Fibroblast of villous mesenchyme (primary cell): ENCODE data around the gene PTPN22. TPM values are rescaled to one million over a fixed set of nuclear protein-coding genes. Genes with fewer than 3 reads are reported as not detected.

Experiments
- DNase-seq: peaks from one replicate; pipeline ENCODE4 v3.0.0-alpha.2; 2010; ENCODE audit warnings: low read depth
- H3K4me3 ChIP-seq: 2 replicates; pipeline ENCODE4 v1.5.1; 2011; ENCODE audit warnings: low read depth, mild to moderate bottlenecking, low read length
- CTCF ChIP-seq: IDR thresholded peaks from 2 replicates; pipeline ENCODE4 v1.5.1; 2012; ENCODE audit warnings: low read depth, mild to moderate bottlenecking, low read length; ENCODE audit not compliant: insufficient read depth
- total RNA-seq: library from RNA; depleted of rRNA; stranded (reverse); fragments of >200 nt; gene quantifications from 2 replicates; pipeline ENCODE4 v1.2.3, GENCODE V29; 2012

The PTPN22 gene
- total RNA-seq, 1 donor: 0.86 TPM

- peak; percentile 92 for DNase-seq
- no peak overlapping the region for H3K4me3 ChIP-seq
- no peak for TF ChIP-seq CTCF
Measured at GRCh38 chr1:113804421-113805255, 66.9 kb downstream of the PTPN22 start.

DNA sequence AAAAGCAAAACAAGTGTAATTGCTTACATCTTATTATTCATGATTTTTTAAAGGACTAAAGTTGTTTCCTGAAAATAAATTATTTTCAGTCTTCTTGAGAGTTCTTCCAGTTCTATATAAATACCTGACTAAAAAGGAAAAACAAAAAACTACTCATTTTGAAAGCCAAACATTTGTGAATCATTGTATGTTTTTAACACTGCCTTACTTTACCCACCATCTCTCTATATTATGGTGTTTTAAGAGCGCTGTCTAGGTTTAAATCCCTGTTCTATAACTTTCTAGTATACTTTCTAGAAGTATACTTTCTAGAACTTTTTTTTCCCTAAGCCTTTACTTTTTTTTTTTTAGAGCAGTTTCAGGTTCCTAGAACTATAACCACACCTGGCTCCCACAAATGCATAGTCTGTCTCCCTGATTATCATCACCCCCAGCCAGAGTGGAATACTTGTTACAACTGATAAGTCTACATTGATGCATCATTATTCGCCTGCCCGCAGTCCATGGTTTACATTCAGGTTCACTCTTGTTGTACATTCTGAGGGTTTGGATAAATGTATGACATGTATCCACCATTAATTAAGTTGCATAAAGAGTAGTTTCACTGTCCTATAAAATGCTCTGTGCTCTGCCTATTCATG is 69.0 kb downstream of the PTPN22 start:
- DNase-seq: no peak
- H3K4me3 ChIP-seq: no peak overlapping the region
- TF ChIP-seq CTCF: no peak

DNA sequence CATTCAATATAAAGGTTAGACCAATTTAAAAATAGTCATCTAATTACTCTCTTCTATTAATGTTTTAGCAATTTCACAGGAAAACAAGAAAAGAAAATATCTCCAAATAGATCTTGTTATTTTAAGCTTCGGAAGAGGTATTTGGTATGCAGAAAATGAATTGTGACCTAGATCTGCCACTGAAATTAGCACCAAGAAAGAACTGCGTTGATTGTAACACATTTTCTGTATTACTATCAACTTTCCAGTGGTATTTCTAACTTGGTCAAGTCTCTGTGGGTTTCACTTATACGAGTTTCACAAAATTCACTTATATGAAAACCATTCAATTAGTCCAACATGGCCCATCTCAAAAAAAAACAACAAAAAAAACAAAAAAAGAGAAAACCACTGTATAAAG is 71.0 kb downstream of the PTPN22 start:
- TF ChIP-seq CTCF: no peak
- no peak overlapping the region for H3K4me3 ChIP-seq
- no peak for DNase-seq

DNA sequence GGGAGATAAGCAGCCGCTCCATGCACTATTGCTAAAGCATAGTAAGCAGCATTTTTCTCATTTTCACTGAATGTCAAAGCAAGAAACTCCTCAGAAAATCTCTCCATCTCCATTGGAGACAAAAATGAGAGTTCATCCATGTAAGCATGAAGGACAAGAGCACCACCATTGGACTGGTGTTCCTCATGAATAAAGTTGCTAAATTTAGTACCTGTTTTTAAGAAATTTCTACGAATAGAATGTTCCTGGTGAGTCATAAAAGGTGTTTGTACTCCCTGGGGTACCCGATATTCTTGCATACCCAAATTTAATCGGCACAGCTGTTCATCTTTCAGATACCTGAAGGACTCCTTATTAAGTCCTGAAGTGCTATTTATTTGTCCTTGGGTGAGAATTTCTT is 74.0 kb downstream of the PTPN22 start:
- no peak overlapping the region for H3K4me3 ChIP-seq
- DNase-seq: no peak
- TF ChIP-seq CTCF: no peak

DNA sequence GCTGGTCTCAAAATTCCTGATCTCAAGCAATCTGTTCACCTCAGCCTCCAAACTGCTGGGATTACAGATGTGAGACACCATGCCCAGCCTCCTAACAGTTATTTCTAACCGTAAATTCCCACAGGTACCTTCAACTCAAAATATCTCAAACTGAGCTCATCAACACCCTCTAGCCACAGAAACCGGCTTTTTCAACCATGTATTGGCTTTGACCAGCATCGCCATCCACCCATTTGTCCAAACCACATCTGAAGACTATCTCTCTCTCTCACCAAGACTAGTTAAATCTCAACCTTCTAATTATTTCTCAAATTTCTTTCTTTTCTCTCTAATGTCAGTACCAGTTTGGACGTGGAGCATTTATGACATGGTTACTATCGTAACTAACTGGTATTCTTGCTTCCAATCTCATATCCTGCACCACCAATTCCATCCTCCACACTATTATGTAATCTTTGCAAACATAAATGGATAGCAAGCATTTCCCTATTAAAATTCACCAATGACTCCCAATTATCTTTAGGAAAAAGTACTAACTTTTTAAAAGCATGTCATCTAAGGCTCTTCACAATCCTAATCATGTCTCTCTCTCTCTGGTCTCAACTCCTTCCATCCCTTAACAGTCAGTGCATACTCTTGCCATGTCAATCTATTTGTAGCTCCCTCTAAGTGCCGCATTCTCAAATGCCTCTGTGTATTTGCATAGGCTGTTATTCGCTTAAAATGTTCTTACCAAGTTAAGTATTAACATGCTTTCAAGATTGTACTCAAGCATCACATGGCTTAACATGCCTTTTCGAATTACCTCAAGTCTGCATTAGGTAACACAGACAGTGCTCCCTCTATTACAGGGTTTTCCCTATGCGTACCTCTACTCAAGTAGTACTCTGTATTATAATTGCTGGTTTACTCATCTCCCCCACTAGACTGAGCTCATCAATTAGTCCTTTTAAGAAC is 77.4 kb downstream of the PTPN22 start:
- no peak for DNase-seq
- no peak for TF ChIP-seq CTCF
- no peak overlapping the region for H3K4me3 ChIP-seq

GRCh38 chr1:113792986-113793385 is 78.5 kb downstream of the PTPN22 start:
- no peak for DNase-seq
- no peak for TF ChIP-seq CTCF

More at GRCh38 chr1:113792986-113793385, 78.5 kb downstream of the PTPN22 start:
- no peak overlapping the region for H3K4me3 ChIP-seq
